HepG2 (cell line): ENCODE data around the gene ALPK3. TPM values are rescaled to one million over a fixed set of nuclear protein-coding genes. Genes with fewer than 3 reads are reported as not detected.

Experiments
- ATAC-seq: fragments of 200-7000 bp; cut with Tn5 transposase; 3 replicates; pipeline ENCODE4 v1.9.1; 2020; ENCODE audit warnings: mild to moderate bottlenecking, moderate library complexity
- BruUV-seq: library from RNA; stranded (reverse); fragments of 400-500 nt; replicated peaks from 2 replicates; lab custom pipeline; 2021; lab: Mats Ljungman, UMichigan
- CTCF ChIA-PET: fragments of 300-600 bp; formaldehyde crosslinking; extraction: SDS; loops from one replicate; lab custom pipeline; 2021; ENCODE audit warnings: low total read pairs, inconsistent platforms, low intra/inter-chr PET ratio; lab: Yijun Ruan, JAX
- POLR2A ChIA-PET: fragments of 350-600 bp; sonication (Branson Sonifier 250); formaldehyde crosslinking; loops from one replicate; lab custom pipeline; 2020; ENCODE audit warnings: antibody characterized with exemption, inconsistent platforms; lab: Yijun Ruan, JAX
- DNase-seq: peaks from one replicate; pipeline ENCODE4 v3.0.0-alpha.2; 2015; ENCODE audit warnings: low spot score
- FAIRE-seq: peaks from 3 replicates; lab custom pipeline; 2011; peaks lifted over from hg19 to GRCh38; lab: Jason Lieb, UNC
- H2AFZ ChIP-seq: one replicate; pipeline ENCODE4 v1.6.1; 2011; ENCODE audit warnings: low read length, inconsistent platforms
- H3K27ac ChIP-seq: fragments of 300-600 bp; 3 replicates; pipeline ENCODE4 v1.8.0; 2011; ENCODE audit warnings: mixed run types, mild to moderate bottlenecking, mixed read lengths, low read length, inconsistent platforms; ENCODE audit not compliant: insufficient read depth; ENCODE audit errors: extremely low read length
- H3K27me3 ChIP-seq, 2 experiments: fragments of 200-600 bp in 1 of 2; 2 replicates in 1 of 2; 3 replicates in 1 of 2; pipeline versions ENCODE4 v1.6.0 to v1.8.0; 2011; ENCODE audit warnings: low read length in 2 of 2, mild to moderate bottlenecking in 2 of 2, moderate library complexity in 2 of 2, inconsistent platforms in 1 of 2; ENCODE audit not compliant: insufficient read depth in 2 of 2, control insufficient read depth in 1 of 2
- H3K36me3 ChIP-seq, 2 experiments: fragments of 200-600 bp in 1 of 2; replicated peaks in 1 of 2; 2 replicates in 1 of 2; 3 replicates in 1 of 2; pipeline versions ENCODE4 v1.5.1 to v1.8.0; 2011; ENCODE audit warnings: low read length in 2 of 2, inconsistent platforms in 1 of 2; ENCODE audit not compliant: insufficient read depth in 2 of 2, control insufficient read depth in 1 of 2
- H3K4me1 ChIP-seq: 2 replicates; pipeline ENCODE4 v1.5.1; 2012; ENCODE audit warnings: low read length, inconsistent platforms; ENCODE audit not compliant: insufficient read depth
- H3K4me2 ChIP-seq: 2 replicates; pipeline ENCODE4 v1.6.0; 2011; ENCODE audit warnings: low read depth, low read length, inconsistent platforms
- H3K4me3 ChIP-seq, 3 experiments: fragments of 200-600 bp in 1 of 3; sonication (generic), shearing (Covaris generic) in 1 of 3; replicated peaks in 1 of 3; 2 replicates each; pipeline ENCODE4 v1.5.1; 2011 to 2016; ENCODE audit warnings: low read length in 3 of 3, inconsistent platforms in 2 of 3, low read depth in 2 of 3, mild to moderate bottlenecking in 2 of 3, control low read depth in 1 of 3, mixed read lengths in 1 of 3; ENCODE audit not compliant: insufficient read depth in 1 of 3
- H3K79me2 ChIP-seq: one replicate; pipeline ENCODE4 v1.6.1; 2011; ENCODE audit warnings: low read length, inconsistent platforms; ENCODE audit not compliant: insufficient read depth
- H3K9ac ChIP-seq: 2 replicates; pipeline ENCODE4 v1.6.0; 2011; ENCODE audit warnings: mild to moderate bottlenecking, low read depth, low read length, inconsistent platforms; ENCODE audit not compliant: insufficient read depth
- H3K9me3 ChIP-seq: 2 replicates; pipeline ENCODE4 v1.5.1; 2012; ENCODE audit warnings: mild to moderate bottlenecking, low read length
- H4K20me1 ChIP-seq: 2 replicates; pipeline ENCODE4 v1.6.0; 2011; ENCODE audit warnings: inconsistent platforms, mild to moderate bottlenecking, low read length, moderate library complexity; ENCODE audit not compliant: insufficient read depth
- BCL6 ChIP-seq: IDR thresholded peaks from 2 replicates; pipeline ENCODE4 v1.6.1; 2016; ENCODE audit warnings: missing genetic modification reagents, missing compliant biosample characterization
- ELK4 ChIP-seq: sonication (generic); formaldehyde crosslinking; IDR thresholded peaks from 2 replicates; pipeline ENCODE4 v1.9.0; 2021; ENCODE audit warnings: missing genetic modification reagents, borderline replicate concordance
- HNF1B ChIP-seq: sonication (generic); formaldehyde crosslinking; IDR thresholded peaks from 2 replicates; pipeline ENCODE4 v1.5.1; 2020; ENCODE audit warnings: mild to moderate bottlenecking, moderate library complexity, missing genetic modification reagents
- RELA ChIP-seq: sonication (generic); formaldehyde crosslinking; IDR thresholded peaks from 2 replicates; pipeline ENCODE4 v1.4.0; 2020; ENCODE audit warnings: missing genetic modification reagents
- ZNF850 ChIP-seq: sonication (generic); formaldehyde crosslinking; conservative IDR thresholded peaks from 2 replicates; pipeline ENCODE4 v1.9.0; 2021; ENCODE audit warnings: mild to moderate bottlenecking, missing genetic modification reagents
- WGBS: methylation state at CpG from one replicate; pipeline ENCODE4 v1.1.6; 2017; ENCODE audit warnings: low lambda C conversion rate; 5-methylcytosine and 5-hydroxymethylcytosine counted together
- in situ Hi-C: cut with HindIII; loops from 2 replicates; pipeline ENCODE4 v1.10.0; 2017; ENCODE audit warnings: low pct_unique_long_range_greater_than_20kb; ENCODE audit not compliant: extremely low pct_ligation_motif_present
- intact Hi-C: fragments of 100-400 bp; cut with micrococcal nuclease; formaldehyde crosslinking; loops from one replicate; pipeline ENCODE4 v1.10.0; 2022; ENCODE audit not compliant: unreplicated experiment
- polyA plus RNA-seq, 8 experiments: library from polyadenylated mRNA; depleted of rRNA in 3 of 8; stranded (reverse) in 7 of 8; unstranded in 1 of 8; fragments of >200 nt; fragmentation: Illumina TruSeq in 4 of 8; extraction: Trizol in 4 of 8; gene quantifications; 2 replicates each; pipeline versions ENCODE4 v1.2.1 to v1.2.3, GENCODE V29; 2011 to 2016; ENCODE audit warnings: low read depth in 4 of 8, missing spikeins in 1 of 8, mixed read lengths in 1 of 8; ENCODE audit not compliant: insufficient read depth in 1 of 8
- total RNA-seq, 5 experiments: library from RNA; depleted of rRNA; stranded (reverse); fragments of >200 nt; fragmentation: Illumina TruSeq; extraction: Trizol; gene quantifications; 2 replicates each; pipeline ENCODE4 v1.2.3, GENCODE V29; 2016; ENCODE audit warnings: low read depth in 1 of 5
- TF ChIP-seq, protein P1 (sequence below): sonication (generic); formaldehyde crosslinking; IDR thresholded peaks from 2 replicates; pipeline ENCODE4 v1.4.0; 2020; ENCODE audit warnings: missing genetic modification reagents
- TF ChIP-seq, protein P2 (sequence below): sonication (generic); formaldehyde crosslinking; conservative IDR thresholded peaks from 2 replicates; pipeline ENCODE4 v1.8.0; 2022; ENCODE audit warnings: mild to moderate bottlenecking, moderate library complexity, missing genetic modification reagents
- TF ChIP-seq, protein P3 (sequence below): sonication (generic); formaldehyde crosslinking; IDR thresholded peaks from 2 replicates; pipeline ENCODE4 v1.4.0; 2020; ENCODE audit warnings: missing genetic modification reagents

The ALPK3 gene
- total and polyA plus RNA-seq, 2 of the 13 experiments (the other 11 are each of a cell fraction or from before 2014, with no cell fraction given): 0.04 to 0.42 TPM

DNA sequence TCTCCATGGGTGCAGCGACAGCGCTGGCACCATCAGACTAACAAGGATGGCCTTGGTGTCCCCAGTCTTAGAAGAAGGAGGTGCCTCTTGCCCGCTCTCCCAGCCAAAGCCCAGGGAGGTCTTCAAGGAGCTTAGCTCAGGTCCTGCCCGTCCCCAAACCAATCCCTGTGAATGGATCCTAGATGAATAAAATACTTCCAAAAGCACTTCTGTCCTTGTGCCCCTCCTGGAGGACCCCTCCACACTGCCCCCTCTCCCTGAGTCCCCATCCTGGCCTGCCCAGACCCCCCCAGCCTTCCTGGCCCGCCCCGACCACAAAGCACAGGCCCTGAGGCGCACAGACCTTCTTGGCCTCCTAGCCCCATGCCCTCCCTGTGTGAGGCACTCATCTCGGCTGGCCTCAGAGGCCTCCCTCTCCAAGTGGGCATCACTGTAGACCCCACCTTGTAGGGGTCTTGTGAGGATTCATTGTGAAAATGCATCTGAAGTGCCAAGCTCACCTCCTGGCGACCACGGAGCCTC, 75.7 kb downstream of the ALPK3 start:
- in situ Hi-C loops: no loop called here
- no peaks in the 10 kb centered on the region for H3K36me3 ChIP-seq
- H3K79me2 ChIP-seq: no peaks in the 10 kb centered on the region
- H4K20me1 ChIP-seq: no peaks in the 10 kb centered on the region
- ATAC-seq (no peak), FAIRE-seq (no peak), DNase-seq (no peak)
- H3K9me3 ChIP-seq: no peaks in the 10 kb centered on the region
- intact Hi-C loops: no loop called here
- 82% methylated on average over 8 of the region's 10 CpGs for WGBS
- BruUV-seq: no TSS peak
- CTCF ChIA-PET: no interaction called here
- H3K27me3 ChIP-seq: no peaks in the 10 kb centered on the region; a peak in 1 of 5 replicates
- H3K4me1 ChIP-seq: peaks cover 6% of the 10 kb centered on the region
- no peak overlapping the region for H3K4me2 ChIP-seq
- POLR2A ChIA-PET: no interaction called here
- no peak overlapping the region for H3K4me3 ChIP-seq
- H2AFZ ChIP-seq: no peak overlapping the region
- H3K27ac ChIP-seq: no peak overlapping the region
- no peak overlapping the region for H3K9ac ChIP-seq
- TF ChIP-seq, protein P1, sequence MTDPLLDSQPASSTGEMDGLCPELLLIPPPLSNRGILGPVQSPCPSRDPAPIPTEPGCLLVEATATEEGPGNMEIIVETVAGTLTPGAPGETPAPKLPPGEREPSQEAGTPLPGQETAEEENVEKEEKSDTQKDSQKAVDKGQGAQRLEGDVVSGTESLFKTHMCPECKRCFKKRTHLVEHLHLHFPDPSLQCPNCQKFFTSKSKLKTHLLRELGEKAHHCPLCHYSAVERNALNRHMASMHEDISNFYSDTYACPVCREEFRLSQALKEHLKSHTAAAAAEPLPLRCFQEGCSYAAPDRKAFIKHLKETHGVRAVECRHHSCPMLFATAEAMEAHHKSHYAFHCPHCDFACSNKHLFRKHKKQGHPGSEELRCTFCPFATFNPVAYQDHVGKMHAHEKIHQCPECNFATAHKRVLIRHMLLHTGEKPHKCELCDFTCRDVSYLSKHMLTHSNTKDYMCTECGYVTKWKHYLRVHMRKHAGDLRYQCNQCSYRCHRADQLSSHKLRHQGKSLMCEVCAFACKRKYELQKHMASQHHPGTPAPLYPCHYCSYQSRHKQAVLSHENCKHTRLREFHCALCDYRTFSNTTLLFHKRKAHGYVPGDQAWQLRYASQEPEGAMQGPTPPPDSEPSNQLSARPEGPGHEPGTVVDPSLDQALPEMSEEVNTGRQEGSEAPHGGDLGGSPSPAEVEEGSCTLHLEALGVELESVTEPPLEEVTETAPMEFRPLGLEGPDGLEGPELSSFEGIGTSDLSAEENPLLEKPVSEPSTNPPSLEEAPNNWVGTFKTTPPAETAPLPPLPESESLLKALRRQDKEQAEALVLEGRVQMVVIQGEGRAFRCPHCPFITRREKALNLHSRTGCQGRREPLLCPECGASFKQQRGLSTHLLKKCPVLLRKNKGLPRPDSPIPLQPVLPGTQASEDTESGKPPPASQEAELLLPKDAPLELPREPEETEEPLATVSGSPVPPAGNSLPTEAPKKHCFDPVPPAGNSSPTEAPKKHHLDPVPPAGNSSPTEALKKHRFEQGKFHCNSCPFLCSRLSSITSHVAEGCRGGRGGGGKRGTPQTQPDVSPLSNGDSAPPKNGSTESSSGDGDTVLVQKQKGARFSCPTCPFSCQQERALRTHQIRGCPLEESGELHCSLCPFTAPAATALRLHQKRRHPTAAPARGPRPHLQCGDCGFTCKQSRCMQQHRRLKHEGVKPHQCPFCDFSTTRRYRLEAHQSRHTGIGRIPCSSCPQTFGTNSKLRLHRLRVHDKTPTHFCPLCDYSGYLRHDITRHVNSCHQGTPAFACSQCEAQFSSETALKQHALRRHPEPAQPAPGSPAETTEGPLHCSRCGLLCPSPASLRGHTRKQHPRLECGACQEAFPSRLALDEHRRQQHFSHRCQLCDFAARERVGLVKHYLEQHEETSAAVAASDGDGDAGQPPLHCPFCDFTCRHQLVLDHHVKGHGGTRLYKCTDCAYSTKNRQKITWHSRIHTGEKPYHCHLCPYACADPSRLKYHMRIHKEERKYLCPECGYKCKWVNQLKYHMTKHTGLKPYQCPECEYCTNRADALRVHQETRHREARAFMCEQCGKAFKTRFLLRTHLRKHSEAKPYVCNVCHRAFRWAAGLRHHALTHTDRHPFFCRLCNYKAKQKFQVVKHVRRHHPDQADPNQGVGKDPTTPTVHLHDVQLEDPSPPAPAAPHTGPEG: no peak
- TF ChIP-seq BCL6 (CRISPR knock-in tag) (no peak), HNF1B (no peak), RELA (no peak), ZNF850 (no peak), ELK4 (CRISPR knock-in tag) (no peak)
- TF ChIP-seq, protein P2, sequence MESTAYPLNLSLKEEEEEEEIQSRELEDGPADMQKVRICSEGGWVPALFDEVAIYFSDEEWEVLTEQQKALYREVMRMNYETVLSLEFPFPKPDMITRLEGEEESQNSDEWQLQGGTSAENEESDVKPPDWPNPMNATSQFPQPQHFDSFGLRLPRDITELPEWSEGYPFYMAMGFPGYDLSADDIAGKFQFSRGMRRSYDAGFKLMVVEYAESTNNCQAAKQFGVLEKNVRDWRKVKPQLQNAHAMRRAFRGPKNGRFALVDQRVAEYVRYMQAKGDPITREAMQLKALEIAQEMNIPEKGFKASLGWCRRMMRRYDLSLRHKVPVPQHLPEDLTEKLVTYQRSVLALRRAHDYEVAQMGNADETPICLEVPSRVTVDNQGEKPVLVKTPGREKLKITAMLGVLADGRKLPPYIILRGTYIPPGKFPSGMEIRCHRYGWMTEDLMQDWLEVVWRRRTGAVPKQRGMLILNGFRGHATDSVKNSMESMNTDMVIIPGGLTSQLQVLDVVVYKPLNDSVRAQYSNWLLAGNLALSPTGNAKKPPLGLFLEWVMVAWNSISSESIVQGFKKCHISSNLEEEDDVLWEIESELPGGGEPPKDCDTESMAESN (CRISPR knock-in tag): no peak
- TF ChIP-seq, protein P3, sequence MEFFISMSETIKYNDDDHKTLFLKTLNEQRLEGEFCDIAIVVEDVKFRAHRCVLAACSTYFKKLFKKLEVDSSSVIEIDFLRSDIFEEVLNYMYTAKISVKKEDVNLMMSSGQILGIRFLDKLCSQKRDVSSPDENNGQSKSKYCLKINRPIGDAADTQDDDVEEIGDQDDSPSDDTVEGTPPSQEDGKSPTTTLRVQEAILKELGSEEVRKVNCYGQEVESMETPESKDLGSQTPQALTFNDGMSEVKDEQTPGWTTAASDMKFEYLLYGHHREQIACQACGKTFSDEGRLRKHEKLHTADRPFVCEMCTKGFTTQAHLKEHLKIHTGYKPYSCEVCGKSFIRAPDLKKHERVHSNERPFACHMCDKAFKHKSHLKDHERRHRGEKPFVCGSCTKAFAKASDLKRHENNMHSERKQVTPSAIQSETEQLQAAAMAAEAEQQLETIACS (CRISPR knock-in tag): no peak
